Stomach (tissue), 4 donors: ENCODE measurements around the gene COL9A1.

Source experiments
- CTCF ChIP-seq, 7 experiments: fragments of 450-650 bp in 4 of 7; fragments of 200-600 bp in 3 of 7; sonication (generic) in 3 of 7; IDR thresholded peaks; one replicate each; pipeline ENCODE4 v1.5.1; 2016 to 2019; ENCODE audit warnings: antibody characterized with exemption in 7 of 7, control low read depth in 2 of 7, mild to moderate bottlenecking in 1 of 7
- POLR2A ChIP-seq, 4 donors: fragments of 450-650 bp; IDR thresholded peaks; one replicate each; pipeline ENCODE4 v1.6.1; 2016; ENCODE audit warnings: antibody characterized with exemption in 4 of 4, control low read depth in 2 of 4, mild to moderate bottlenecking in 1 of 4, moderate library complexity in 1 of 4

- TF ChIP-seq CTCF (IDR thresholded peaks at IDR 0.05) (peak in 4 of 7 experiments; percentile 37 to 65 (median 58)), POLR2A (IDR thresholded peaks at IDR 0.05) (no peak)
Observed at GRCh38 chr6:70310063-70310694, 7.3 kb upstream of the COL9A1 start.
